Measurements from ENCODE around the gene IGFBPL1.

Gene IGFBPL1

DNA sequence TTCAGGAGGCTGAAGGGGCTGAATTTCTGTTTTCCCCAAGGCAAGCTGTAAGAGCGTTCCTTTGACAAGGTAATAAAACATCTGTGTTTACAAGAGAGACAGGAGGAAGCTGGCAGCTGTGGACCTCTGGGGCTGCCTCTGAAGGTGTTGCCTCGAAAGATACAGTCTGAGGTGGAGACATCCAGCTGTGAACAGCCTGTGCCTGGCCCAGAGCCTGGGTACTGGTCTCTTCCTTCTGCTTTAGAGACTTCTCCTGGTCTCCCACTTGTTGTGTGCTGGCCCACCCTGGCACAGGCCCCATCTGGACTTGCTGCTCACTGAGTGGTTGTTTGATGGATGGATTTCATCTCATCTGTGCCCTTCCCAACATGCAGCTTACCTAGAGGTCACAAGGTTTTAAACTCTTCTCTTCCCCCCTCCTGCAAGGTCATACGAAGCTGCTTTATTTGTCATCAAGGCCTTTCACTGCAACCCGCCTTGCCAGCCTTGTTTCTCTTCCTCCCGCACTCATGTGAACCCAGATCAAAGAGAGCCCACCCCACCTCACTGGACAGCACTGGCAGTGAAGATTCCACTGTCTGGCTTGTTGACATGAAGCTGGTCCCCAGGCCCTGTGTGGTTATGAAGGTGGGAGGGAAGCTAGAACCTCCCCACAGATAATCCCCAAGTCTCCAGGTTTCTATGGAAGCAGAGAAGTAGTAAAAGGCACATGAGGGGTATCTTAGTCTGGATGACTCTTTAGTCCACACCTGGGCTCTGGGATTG lies 66.7 kb downstream of the IGFBPL1 start:
- TF ChIP-seq CTCF (IDR thresholded peaks at IDR 0.05; ENCODE audit: low read depth, low read length): no peak

GRCh38 chr9:38356851-38357250 lies 67.4 kb downstream of the IGFBPL1 start:
- TF ChIP-seq CTCF (IDR thresholded peaks at IDR 0.05; ENCODE audit: low read depth, low read length): no peak

More for the DNA sequence above, 66.7 kb downstream of the IGFBPL1 start:
- DNase-seq (ENCODE audit: extremely low read depth, low read depth): no peak

More at GRCh38 chr9:38356851-38357250, 67.4 kb downstream of the IGFBPL1 start:
- no peak for DNase-seq (ENCODE audit: extremely low read depth, low read depth)

Data from AG09319 (cell line).